ENCODE data around the gene GNB1. TPM values are rescaled to one million over a fixed set of nuclear protein-coding genes. Genes with fewer than 3 reads are reported as not detected.

GNB1 gene
- polyA plus RNA-seq, 1 of the 3 experiments (the other 2 are of a cell fraction) = 355 TPM

DNA sequence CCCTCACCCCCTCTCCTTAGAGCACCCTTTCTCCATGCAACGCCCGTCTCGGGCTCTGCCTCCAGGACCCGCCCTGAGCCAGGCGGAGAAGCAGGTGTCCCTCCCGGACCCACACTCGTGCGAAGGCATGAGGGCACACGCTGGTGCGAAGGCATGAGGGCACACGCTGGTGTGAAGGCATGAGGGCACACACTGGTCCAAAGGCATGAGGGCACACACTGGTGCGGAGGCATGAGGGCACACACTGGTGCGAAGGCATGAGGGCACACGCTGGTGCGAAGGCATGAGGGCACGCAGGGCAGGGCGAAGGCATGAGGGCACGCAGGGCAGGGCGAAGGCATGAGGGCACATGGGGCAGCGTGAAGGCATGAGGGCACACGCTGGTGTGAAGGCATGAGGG lies 34.0 kb upstream of the GNB1 start (continued):
- TF ChIP-seq SMC3 (IDR thresholded peaks at IDR 0.05; ENCODE audit: low read depth, low read length) (no peak), NRF1 (IDR thresholded peaks at IDR 0.05; ENCODE audit: low read depth, low read length) (no peak), MEF2A (IDR thresholded peaks at IDR 0.05; ENCODE audit: borderline replicate concordance, low read depth) (no peak), ELF1 (IDR thresholded peaks at IDR 0.05) (no peak), TCF12 (IDR thresholded peaks at IDR 0.05) (no peak)

DNA sequence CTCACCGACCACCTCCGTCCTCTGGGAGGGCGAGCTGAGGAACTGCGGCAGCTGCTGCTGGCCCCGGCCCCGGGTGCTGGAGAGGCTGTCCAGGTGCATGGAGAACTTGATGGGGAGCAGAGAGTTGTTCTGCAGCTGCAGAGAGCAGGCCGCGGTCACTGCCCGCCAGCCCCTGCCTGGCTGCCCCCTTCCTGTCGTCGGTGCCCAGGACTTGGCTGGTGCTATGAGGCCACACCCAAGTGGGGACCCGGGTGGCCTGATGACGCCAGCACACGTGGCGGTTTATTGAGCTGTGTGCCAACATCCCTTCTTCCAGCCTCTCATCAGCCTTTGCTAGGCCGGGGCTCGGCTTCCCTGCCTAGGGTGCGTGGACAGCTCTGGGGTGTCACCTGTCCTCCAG lies 33.5 kb upstream of the GNB1 start:
- H3K27ac ChIP-seq (ENCODE audit: low read depth in 2 of 2, low read length in 1 of 2) = no peak overlapping the region
- no peaks in the 10 kb centered on the region for H3K9me2 ChIP-seq
- H3K4me1 ChIP-seq (ENCODE audit: control insufficient read depth in 1 of 2, insufficient read depth in 2 of 2, low read depth in 1 of 2, low read length in 1 of 2) = peaks cover 0 to 6% of the 10 kb centered on the region in 2 experiments; a peak in 1 of 4 replicates
- H4K20me1 ChIP-seq (ENCODE audit: insufficient read depth) = no peaks in the 10 kb centered on the region
- H3K36me3 ChIP-seq (replicated peaks in 1 of 2; ENCODE audit: control insufficient read depth in 1 of 2, insufficient read depth in 2 of 2, low read length in 1 of 2) = no peaks in the 10 kb centered on the region
- DNase-seq = peak; percentile 34
- POLR2A ChIA-PET = no interaction called here
- CTCF ChIA-PET = interaction anchor here (2.0 to 2.4 kb wide), 2 partner anchors 19 to 120 kb away, joined by 9 to 10 read pairs; no protein-coding TSS in a partner anchor
- H3K9me3 ChIP-seq = no peaks in the 10 kb centered on the region
- H3K9ac ChIP-seq = no peak overlapping the region
- TF ChIP-seq, protein P1, sequence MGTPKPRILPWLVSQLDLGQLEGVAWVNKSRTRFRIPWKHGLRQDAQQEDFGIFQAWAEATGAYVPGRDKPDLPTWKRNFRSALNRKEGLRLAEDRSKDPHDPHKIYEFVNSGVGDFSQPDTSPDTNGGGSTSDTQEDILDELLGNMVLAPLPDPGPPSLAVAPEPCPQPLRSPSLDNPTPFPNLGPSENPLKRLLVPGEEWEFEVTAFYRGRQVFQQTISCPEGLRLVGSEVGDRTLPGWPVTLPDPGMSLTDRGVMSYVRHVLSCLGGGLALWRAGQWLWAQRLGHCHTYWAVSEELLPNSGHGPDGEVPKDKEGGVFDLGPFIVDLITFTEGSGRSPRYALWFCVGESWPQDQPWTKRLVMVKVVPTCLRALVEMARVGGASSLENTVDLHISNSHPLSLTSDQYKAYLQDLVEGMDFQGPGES (IDR thresholded peaks at IDR 0.05; ENCODE audit: low read depth, low read length) = no peak
- no peak for TF ChIP-seq EP300 (IDR thresholded peaks at IDR 0.05; ENCODE audit: borderline replicate concordance in 1 of 2, low read depth in 1 of 2, low read length in 1 of 2)
- TF ChIP-seq, protein P2, sequence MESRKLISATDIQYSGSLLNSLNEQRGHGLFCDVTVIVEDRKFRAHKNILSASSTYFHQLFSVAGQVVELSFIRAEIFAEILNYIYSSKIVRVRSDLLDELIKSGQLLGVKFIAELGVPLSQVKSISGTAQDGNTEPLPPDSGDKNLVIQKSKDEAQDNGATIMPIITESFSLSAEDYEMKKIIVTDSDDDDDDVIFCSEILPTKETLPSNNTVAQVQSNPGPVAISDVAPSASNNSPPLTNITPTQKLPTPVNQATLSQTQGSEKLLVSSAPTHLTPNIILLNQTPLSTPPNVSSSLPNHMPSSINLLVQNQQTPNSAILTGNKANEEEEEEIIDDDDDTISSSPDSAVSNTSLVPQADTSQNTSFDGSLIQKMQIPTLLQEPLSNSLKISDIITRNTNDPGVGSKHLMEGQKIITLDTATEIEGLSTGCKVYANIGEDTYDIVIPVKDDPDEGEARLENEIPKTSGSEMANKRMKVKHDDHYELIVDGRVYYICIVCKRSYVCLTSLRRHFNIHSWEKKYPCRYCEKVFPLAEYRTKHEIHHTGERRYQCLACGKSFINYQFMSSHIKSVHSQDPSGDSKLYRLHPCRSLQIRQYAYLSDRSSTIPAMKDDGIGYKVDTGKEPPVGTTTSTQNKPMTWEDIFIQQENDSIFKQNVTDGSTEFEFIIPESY (IDR thresholded peaks at IDR 0.05; ENCODE audit: borderline replicate concordance, low read depth) = no peak
- TF ChIP-seq TCF12 (IDR thresholded peaks at IDR 0.05) = no peak
- TF ChIP-seq TAF1 (IDR thresholded peaks at IDR 0.05; ENCODE audit: borderline replicate concordance, low read depth, low read length) = no peak
- TF ChIP-seq POLR2AphosphoS5 (IDR thresholded peaks at IDR 0.05; ENCODE audit: low read depth, low read length) = no peak
- no peak for TF ChIP-seq SMC3 (IDR thresholded peaks at IDR 0.05; ENCODE audit: low read depth, low read length)
- no peak for TF ChIP-seq NFIC (IDR thresholded peaks at IDR 0.05; ENCODE audit: borderline replicate concordance)
- TF ChIP-seq, protein P3, sequence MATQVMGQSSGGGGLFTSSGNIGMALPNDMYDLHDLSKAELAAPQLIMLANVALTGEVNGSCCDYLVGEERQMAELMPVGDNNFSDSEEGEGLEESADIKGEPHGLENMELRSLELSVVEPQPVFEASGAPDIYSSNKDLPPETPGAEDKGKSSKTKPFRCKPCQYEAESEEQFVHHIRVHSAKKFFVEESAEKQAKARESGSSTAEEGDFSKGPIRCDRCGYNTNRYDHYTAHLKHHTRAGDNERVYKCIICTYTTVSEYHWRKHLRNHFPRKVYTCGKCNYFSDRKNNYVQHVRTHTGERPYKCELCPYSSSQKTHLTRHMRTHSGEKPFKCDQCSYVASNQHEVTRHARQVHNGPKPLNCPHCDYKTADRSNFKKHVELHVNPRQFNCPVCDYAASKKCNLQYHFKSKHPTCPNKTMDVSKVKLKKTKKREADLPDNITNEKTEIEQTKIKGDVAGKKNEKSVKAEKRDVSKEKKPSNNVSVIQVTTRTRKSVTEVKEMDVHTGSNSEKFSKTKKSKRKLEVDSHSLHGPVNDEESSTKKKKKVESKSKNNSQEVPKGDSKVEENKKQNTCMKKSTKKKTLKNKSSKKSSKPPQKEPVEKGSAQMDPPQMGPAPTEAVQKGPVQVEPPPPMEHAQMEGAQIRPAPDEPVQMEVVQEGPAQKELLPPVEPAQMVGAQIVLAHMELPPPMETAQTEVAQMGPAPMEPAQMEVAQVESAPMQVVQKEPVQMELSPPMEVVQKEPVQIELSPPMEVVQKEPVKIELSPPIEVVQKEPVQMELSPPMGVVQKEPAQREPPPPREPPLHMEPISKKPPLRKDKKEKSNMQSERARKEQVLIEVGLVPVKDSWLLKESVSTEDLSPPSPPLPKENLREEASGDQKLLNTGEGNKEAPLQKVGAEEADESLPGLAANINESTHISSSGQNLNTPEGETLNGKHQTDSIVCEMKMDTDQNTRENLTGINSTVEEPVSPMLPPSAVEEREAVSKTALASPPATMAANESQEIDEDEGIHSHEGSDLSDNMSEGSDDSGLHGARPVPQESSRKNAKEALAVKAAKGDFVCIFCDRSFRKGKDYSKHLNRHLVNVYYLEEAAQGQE (IDR thresholded peaks at IDR 0.05; ENCODE audit: low read depth, low read length) = no peak
- no peak for TF ChIP-seq CHD2 (IDR thresholded peaks at IDR 0.05; ENCODE audit: low read length, partially characterized antibody)
- H3K4me3 ChIP-seq (ENCODE audit: low read depth in 2 of 2, low read length in 1 of 2) = no peak overlapping the region
- no peaks in the 10 kb centered on the region for H3F3A ChIP-seq (replicated peaks; ENCODE audit: insufficient read depth)
- H3K4me2 ChIP-seq = no peak overlapping the region
- no peaks in the 10 kb centered on the region for H3K79me2 ChIP-seq (ENCODE audit: insufficient read depth)
- H3K27me3 ChIP-seq (ENCODE audit: insufficient read depth) = no peaks in the 10 kb centered on the region
- no peak overlapping the region for H2AFZ ChIP-seq (ENCODE audit: low read depth)
- 65% methylated on average over 4 of the region's 18 CpGs for WGBS (ENCODE audit: low lambda C conversion rate)
